NCI-H1105 (cell line): ENCODE data around the gene MN1.
A peak's percentile ranks its signal among the peaks of the same experiment; 100 is the strongest.
"Not testable (repeated sequence)": the region's sequence is repeated elsewhere in the genome, so short reads cannot be mapped to it uniquely, and the experiment has no call there.

ENCODE experiments used
- DNase-seq: peaks from one replicate; lab custom pipeline; 2025; lab: John Stamatoyannopoulos, UW

The MN1 gene

DNA sequence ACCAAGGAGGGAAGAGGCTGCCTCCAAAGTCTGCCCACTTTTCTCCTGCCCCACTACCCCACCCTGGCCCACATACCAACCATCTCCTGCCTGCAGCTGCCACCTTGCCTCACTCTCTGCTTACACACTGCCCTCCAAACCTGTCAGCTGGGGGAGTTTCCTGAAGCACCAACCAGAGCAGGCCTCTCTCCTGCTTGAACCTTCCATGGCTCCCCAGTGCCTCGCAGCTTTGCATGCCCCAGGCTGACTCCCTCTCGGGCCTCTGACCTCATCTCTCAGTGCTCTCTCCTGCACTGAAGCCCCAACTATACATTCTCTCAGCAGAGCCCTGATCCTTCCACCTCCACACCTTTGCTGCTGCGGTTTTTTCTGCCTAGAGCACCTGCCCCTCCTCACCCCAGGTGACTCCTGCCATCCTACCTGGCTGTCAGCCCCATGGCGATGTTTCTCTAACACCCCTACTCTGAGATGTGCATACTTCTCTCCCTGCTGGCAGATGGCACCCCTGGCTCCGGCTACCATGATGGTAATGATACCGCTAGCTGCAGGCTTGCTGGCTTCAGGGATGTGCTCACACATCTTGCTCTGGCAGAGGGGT is 43.5 kb downstream of the MN1 start:
- no peak for DNase-seq

DNA sequence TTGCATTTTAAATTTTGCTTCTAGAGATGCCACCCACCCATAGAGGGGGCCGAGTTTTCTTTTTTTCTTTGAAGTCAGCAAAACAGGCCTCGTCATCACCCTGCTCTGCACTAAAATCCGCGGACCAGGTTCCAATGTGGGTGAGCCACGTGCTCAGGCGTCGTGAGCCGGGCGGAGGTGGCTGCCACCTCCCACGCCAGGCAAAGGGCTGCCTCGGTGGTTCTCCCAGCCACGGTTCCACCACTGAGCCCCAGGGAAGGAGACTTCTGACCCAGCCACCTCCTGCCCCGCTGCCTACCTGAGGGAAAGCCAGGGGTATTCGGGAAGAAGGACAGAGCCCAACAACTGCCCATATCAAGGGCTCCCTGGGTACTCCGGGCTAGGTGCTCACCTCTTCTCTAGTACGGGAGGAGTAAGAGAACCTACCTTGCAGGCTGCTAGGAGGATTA is 45.3 kb downstream of the MN1 start:
- no peak for DNase-seq

DNA sequence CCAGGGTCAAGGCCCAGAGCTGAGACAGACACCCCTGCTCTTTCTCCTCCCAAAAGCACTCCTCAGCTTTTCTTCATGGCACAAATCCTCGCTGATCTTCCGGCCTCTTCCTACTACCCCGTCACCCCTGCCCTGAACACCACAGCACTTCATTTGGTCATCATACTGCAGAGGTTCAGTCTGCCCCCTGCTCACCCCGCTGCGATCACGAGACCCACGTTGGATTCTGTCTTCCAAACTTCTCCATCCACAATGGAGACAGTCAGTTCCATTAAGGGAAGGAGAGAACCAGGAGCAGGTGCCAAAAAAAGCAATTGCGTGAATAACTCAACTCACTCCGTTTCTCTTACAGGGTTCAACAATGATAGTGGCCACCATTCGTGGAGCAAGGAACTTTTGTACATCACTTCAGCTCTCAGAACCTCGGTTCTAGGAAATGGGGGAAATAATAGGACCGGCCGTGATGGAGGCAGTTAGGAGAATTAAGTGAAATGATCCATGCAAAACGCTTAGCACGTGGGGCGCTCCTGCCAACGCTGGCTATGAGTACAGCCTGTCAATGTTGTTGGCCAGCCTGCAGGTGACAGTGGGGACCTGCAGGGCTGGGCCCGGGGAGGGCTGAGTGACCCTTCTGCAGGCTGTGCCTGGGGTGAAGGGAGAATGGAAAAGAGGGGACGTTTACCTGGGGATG is 45.9 kb downstream of the MN1 start:
- no peak for DNase-seq

- DNase-seq: no peak
Observed at GRCh38 chr22:27754888-27755480, 46.6 kb downstream of the MN1 start.

GRCh38 chr22:27754247-27754887 is 47.2 kb downstream of the MN1 start:
- DNase-seq: peak; percentile 68

GRCh38 chr22:27752771-27753170 is 48.8 kb downstream of the MN1 start:
- DNase-seq: no peak

DNA sequence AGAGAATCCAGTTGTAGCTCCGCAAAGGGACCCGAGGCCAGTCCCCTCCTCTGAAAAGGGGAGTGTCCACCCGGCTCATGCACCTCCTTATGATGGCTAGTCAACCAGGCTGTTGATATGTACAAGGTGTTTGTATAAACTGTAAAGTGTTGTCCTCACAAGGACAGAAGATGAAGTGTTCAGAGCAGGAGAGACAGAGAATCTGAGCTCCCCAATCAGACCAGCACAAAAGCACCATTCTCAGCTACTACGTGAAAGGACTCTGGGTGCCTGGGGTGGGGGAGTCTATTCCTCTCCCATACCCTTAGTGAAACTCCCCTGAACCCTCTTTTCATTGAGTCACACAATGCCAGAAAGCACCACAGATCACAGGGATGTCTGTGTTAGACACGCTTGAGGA is 49.4 kb downstream of the MN1 start:
- DNase-seq: no peak

GRCh38 chr22:27751277-27752070 is 50.1 kb downstream of the MN1 start:
- no peak for DNase-seq

- no peak for DNase-seq
Observed at GRCh38 chr22:27750584-27751265, 50.8 kb downstream of the MN1 start.

- DNase-seq: no peak
Observed at GRCh38 chr22:27749597-27750225, 51.8 kb downstream of the MN1 start.

GRCh38 chr22:27748751-27749191 is 52.8 kb downstream of the MN1 start:
- peak; percentile 29 for DNase-seq

DNA sequence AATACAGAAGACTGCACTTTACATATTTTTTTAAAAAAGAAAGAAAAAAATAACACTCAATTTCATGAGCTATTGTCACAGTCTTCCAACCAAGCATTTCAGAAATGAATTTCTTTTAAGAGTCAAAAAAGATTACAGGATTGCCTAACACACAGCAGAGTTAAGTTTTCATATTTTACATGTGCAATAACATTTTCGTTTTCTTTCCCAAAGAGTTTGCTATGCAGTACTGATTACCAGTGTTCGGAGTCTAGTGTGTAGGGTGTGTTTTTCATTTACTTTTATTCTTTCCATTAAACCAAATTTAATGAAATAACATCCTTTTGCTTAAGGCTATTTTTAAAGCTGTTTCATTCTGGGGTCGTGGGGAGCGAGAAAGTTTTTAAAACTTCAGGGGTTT is 53.2 kb downstream of the MN1 start:
- no peak for DNase-seq

DNA sequence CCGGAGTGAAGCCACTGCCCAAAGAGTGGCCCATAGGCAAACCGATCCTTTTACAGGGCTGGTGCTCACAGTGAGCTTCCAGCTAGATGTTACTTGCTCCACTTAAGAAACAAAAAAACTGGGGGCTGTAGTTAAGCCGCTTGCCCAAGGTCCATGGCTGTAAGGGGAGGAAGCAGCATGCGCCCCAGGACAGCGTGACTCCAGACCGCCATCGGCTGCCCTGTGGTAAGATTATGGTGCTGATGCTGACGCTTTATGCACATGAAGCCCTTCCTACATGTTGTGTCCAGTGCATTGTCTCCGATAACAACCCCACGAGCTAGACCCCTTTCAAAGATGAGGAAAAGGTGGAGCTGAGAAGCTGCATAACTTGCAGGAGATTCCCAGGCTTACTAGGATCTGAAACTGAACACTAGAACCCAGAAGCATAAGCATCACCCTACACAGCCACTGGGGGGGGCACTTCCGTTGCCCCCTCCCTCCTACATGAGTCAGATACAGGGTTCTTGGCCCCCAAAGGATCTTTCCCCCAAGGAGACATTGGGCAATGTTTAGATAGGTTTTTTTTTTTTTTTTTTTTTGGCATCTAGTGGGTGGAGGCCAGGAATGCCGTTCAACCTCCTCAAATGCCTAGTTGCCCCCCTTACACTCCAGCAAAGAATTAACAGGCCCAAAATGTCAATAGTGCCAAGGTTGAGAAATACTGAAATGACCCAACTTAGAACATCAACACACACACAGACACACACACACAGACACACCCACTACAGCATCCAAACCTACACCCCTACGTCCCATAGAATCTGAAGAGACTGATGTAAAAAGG is 53.9 kb downstream of the MN1 start:
- no peak for DNase-seq

DNA sequence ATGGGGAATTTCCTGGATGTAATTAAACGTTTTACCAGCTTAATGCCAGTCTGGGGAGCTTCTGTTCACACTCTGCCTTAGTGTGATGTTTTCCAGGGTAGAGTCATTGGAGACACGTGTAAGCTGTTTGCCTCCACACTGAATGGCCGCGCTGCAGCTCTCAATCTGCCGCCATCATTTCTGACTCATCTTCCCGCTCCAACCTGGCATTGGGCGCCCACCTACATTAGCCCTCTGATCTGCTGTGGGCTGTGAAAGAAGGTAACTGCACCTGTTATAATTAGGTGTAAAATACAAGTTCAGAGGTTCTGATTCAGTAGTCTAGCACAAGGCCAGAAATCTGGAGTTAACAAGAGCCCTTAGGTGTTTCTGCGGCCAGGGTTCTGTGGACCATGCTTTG is 54.6 kb downstream of the MN1 start:
- no peak for DNase-seq

DNA sequence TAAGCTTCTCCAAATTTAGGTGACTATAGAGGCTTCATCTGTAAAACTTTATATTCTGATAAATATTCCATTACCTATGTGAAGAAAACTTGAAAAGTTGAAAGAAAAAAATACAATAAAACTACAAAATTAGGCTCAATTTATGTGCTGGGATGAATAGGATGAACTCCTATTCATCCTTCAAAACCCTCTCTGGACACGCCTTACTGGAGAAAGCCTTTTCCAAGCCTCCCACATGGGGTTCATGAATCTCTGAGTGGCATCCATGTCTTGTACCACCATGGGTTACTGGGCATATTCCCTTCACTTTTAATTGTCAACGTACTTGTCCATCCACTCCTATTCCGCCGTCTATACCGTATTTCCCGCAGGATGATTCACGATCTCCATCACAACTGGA is 55.7 kb downstream of the MN1 start:
- no peak for DNase-seq

DNA sequence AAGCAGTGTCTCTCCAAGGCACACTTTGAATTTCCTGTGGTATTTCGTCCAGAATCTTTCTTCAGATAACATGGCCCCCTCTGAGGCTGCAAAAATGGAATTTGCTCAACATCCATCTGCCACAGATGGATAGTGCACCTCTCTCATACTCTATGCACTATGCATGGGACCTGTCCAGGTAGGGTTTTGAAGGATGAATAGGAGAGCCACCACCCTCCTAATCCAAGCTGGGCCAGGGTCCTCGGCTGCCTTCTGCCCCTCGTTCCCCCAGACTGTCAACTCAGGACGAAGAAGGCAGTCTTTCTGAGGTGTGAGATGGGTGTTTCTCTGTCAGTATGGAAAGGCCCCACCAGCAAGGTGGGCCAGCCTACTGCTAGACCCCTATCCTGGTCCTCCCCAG is 56.4 kb downstream of the MN1 start:
- no peak for DNase-seq

- not testable (repeated sequence) for DNase-seq
Observed at GRCh38 chr22:27744078-27744477, 57.5 kb downstream of the MN1 start.

- no peak for DNase-seq
Observed at GRCh38 chr22:27740202-27740748, 61.3 kb downstream of the MN1 start.

GRCh38 chr22:27737521-27737920 is 64.0 kb downstream of the MN1 start:
- no peak for DNase-seq

- DNase-seq: no peak
Observed at GRCh38 chr22:27734066-27734465, 67.5 kb downstream of the MN1 start.
